KMS-11 (cell line): Measurements from ENCODE around the gene NUB1.

Experiments used
- H2AFZ ChIP-seq: fragments of 200-600 bp; sonication (generic); 2 replicates; pipeline ENCODE4 v1.6.1; 2016; ENCODE audit warnings: antibody characterized with exemption, mixed run types, low read depth
- H3K27ac ChIP-seq: fragments of 200-600 bp; sonication (generic); 2 replicates; pipeline ENCODE4 v1.6.1; 2016; ENCODE audit warnings: mild to moderate bottlenecking, mixed run types
- H3K27me3 ChIP-seq: fragments of 200-600 bp; sonication (generic); 2 replicates; pipeline ENCODE4 v1.6.1; 2017; ENCODE audit warnings: mild to moderate bottlenecking, low read depth, mixed run types, moderate library complexity; ENCODE audit not compliant: insufficient read depth
- H3K36me3 ChIP-seq: fragments of 200-600 bp; sonication (generic); 2 replicates; pipeline ENCODE4 v1.6.1; 2017; ENCODE audit warnings: mild to moderate bottlenecking, mixed run types; ENCODE audit not compliant: insufficient read depth
- H3K4me1 ChIP-seq: fragments of 200-600 bp; sonication (generic); 2 replicates; pipeline ENCODE4 v1.6.1; 2016; ENCODE audit warnings: mild to moderate bottlenecking, low read depth, mixed run types; ENCODE audit not compliant: poor library complexity, severe bottlenecking
- H3K4me2 ChIP-seq: fragments of 200-600 bp; sonication (generic); 2 replicates; pipeline ENCODE4 v1.7.0; 2016; ENCODE audit warnings: mild to moderate bottlenecking, mixed run types
- H3K4me3 ChIP-seq: fragments of 200-600 bp; sonication (generic); IDR thresholded peaks from 2 replicates; pipeline ENCODE4 v1.6.1; 2017; ENCODE audit warnings: low read depth, low read length, mixed read lengths; ENCODE audit not compliant: insufficient read depth
- H3K79me2 ChIP-seq: fragments of 200-600 bp; sonication (generic); 2 replicates; pipeline ENCODE4 v1.6.1; 2016; ENCODE audit warnings: low read depth, mixed run types; ENCODE audit not compliant: insufficient read depth
- H3K9ac ChIP-seq: fragments of 200-600 bp; sonication (generic); 2 replicates; pipeline ENCODE4 v1.6.1; 2016; ENCODE audit warnings: mild to moderate bottlenecking, mixed run types
- H4K20me1 ChIP-seq: fragments of 200-600 bp; sonication (generic); 2 replicates; pipeline ENCODE4 v1.6.1; 2016; ENCODE audit warnings: mild to moderate bottlenecking, mixed run types; ENCODE audit not compliant: insufficient read depth
- CTCF ChIP-seq: fragments of 200-600 bp; sonication (generic); conservative IDR thresholded peaks from 2 replicates; pipeline ENCODE4 v1.6.1; 2017; ENCODE audit warnings: low read depth, mild to moderate bottlenecking, antibody characterized with exemption, low read length, moderate library complexity, mixed read lengths

Gene NUB1

GRCh38 chr7:151319189-151319588 is 22.4 kb upstream of the NUB1 start:
- Histone ChIP-seq H3K4me3 (no peak overlapping the region), H3K4me1 (no peaks in the 10 kb centered on the region), H3K27ac (no peak overlapping the region), H4K20me1 (no peaks in the 10 kb centered on the region), H3K9ac (no peak overlapping the region), H3K79me2 (no peaks in the 10 kb centered on the region), H3K27me3 (no peaks in the 10 kb centered on the region), H2AFZ (no peak overlapping the region), H3K36me3 (no peaks in the 10 kb centered on the region), H3K4me2 (no peak overlapping the region)
- no peak for TF ChIP-seq CTCF

GRCh38 chr7:151320263-151320845 is 21.3 kb upstream of the NUB1 start:
- H2AFZ ChIP-seq, result no peak overlapping the region
- H3K36me3 ChIP-seq, result no peaks in the 10 kb centered on the region
- H3K27me3 ChIP-seq, result no peaks in the 10 kb centered on the region
- H4K20me1 ChIP-seq, result no peaks in the 10 kb centered on the region
- no peak overlapping the region for H3K27ac ChIP-seq
- H3K9ac ChIP-seq, result no peak overlapping the region
- no peak overlapping the region for H3K4me2 ChIP-seq
- no peak overlapping the region for H3K4me3 ChIP-seq
- no peak for TF ChIP-seq CTCF
- H3K79me2 ChIP-seq, result no peaks in the 10 kb centered on the region
- no peaks in the 10 kb centered on the region for H3K4me1 ChIP-seq

- no peak overlapping the region for H3K27ac ChIP-seq
- no peak overlapping the region for H2AFZ ChIP-seq
- no peak overlapping the region for H3K4me2 ChIP-seq
- H3K4me1 ChIP-seq, result no peaks in the 10 kb centered on the region
- no peak for TF ChIP-seq CTCF
- no peaks in the 10 kb centered on the region for H3K27me3 ChIP-seq
- H3K9ac ChIP-seq, result no peak overlapping the region
- no peak overlapping the region for H3K4me3 ChIP-seq
- H3K79me2 ChIP-seq, result no peaks in the 10 kb centered on the region
- no peaks in the 10 kb centered on the region for H3K36me3 ChIP-seq
- no peaks in the 10 kb centered on the region for H4K20me1 ChIP-seq
These were observed 20.3 kb upstream of the NUB1 start for GRCh38 chr7:151321341-151321740.

GRCh38 chr7:151322906-151323305 is 18.7 kb upstream of the NUB1 start:
- Histone ChIP-seq H3K27me3 (no peaks in the 10 kb centered on the region), H4K20me1 (no peaks in the 10 kb centered on the region), H3K4me1 (no peaks in the 10 kb centered on the region), H2AFZ (no peak overlapping the region), H3K36me3 (no peaks in the 10 kb centered on the region), H3K79me2 (no peaks in the 10 kb centered on the region), H3K4me2 (no peak overlapping the region), H3K9ac (no peak overlapping the region), H3K27ac (no peak overlapping the region), H3K4me3 (no peak overlapping the region)
- no peak for TF ChIP-seq CTCF
